LNCaP clone FGC (cell line): ENCODE results near the gene CTNNBIP1.

Experiments
- DNase-seq: peaks from one replicate; pipeline ENCODE4 v3.0.0-alpha.2; 2011; ENCODE audit warnings: low read depth
- H3K4me3 ChIP-seq: 2 replicates; pipeline ENCODE4 v1.5.1; 2011; ENCODE audit warnings: mild to moderate bottlenecking, low read depth, low read length, control low read depth
- CTCF ChIP-seq: IDR thresholded peaks from 2 replicates; pipeline ENCODE4 v1.5.1; 2012; ENCODE audit warnings: mild to moderate bottlenecking; ENCODE audit not compliant: control insufficient read depth, insufficient read depth; ENCODE audit errors: extremely low read depth

Gene CTNNBIP1

GRCh38 chr1:9859281-9860014 lies 50.6 kb downstream of the CTNNBIP1 start:
- no peak for DNase-seq
- H3K4me3 ChIP-seq, result no peak overlapping the region
- no peak for TF ChIP-seq CTCF

DNA sequence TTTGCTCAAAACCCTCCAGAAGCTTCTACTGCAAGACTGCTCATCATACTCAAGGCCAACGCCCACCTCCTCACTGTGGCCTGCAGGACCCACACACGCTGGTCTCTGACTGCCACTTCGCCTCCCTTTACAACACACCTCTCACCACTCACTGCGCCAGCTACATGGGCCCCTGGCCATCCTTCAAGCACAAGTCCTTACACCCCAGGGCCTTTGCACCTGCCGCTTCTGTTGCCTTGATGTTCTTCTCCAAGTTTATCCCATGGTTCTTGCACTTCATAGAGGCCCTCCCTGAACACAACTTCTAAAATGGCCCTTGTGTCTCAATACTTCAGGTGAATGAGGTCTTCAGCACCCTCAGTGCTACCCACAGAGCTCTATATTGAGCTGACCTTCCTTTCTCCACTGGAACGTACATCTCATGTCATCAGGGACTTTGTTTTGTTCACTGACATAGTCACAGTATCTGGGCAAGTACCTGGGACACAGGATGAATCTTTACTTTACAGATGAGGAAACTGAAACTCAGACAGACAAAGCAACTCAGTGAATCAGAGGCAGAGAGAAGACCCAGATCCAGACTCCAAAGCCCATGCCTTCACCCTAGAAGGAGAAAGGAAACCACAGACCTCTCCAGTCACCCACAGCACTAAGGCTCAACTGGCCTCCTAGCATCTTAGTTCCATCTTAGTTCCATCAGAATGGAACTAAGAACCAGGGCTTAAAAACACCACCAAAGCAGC lies 51.6 kb downstream of the CTNNBIP1 start:
- DNase-seq, result no peak
- TF ChIP-seq CTCF, result no peak
- no peak overlapping the region for H3K4me3 ChIP-seq

- no peak for TF ChIP-seq CTCF
- H3K4me3 ChIP-seq, result no peak overlapping the region
- no peak for DNase-seq
Observed at GRCh38 chr1:9855186-9855585, 54.9 kb downstream of the CTNNBIP1 start.

DNA sequence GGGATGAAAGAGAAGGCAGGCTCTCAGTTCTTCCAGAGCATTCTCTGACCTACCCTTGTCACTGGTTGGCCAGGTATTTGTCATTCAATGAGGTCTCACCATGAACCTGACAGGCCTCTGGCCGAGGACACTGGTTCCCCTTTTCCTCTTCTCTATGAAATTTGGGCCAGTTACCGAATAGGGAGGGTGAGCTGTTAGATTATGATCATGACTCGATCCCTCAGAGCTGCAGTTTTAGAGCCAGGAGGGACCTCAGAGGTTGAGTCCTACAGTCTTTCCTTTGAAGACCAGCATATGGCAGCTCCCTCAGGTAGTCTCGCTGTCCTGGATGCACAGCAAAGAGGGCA lies 56.8 kb downstream of the CTNNBIP1 start:
- no peak overlapping the region for H3K4me3 ChIP-seq
- DNase-seq, result no peak
- TF ChIP-seq CTCF, result no peak

DNA sequence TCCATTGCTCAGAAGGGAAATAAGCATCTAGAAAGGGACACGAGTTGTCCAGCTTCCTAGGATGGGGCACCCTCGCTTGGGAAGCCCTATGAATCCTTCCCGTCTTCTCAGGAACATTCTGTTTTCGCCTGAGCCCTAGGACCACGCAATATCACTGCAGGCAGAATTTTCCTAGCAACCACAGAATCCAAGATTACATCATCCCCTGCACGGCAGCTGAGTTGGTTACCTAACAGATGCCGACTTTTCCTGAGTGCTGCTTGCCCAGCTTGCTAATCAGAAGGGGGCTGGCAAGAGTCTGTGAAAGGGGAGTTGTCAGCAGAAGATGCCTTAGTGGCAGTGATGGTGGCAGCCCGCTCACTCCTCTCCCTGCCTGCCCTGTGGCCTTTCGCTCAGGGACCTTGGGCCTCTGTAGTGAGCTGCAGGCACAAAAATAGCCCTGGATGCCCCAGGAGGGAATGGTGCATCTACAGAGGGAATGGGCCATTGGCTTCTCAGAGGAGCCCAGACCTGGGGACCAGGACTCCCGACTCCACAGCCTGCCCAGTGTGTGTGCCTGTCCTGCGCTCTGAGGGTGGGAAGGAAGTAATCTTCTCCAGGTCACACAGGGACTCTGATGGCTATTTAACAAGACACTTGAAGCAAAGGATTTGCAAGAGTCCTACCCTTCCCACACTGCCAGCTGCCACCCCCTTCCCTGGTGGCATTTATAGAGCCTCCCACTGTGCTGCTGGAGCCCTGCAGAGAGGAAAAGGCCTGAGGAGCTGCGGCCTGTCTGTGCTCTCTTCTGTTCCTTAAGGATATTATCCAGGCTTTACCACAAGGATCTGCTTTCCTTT lies 57.4 kb downstream of the CTNNBIP1 start:
- H3K4me3 ChIP-seq, result no peak overlapping the region
- DNase-seq, result no peak
- TF ChIP-seq CTCF, result no peak

GRCh38 chr1:9852004-9852403 lies 58.1 kb downstream of the CTNNBIP1 start:
- no peak overlapping the region for H3K4me3 ChIP-seq

More at GRCh38 chr1:9852004-9852403, 58.1 kb downstream of the CTNNBIP1 start:
- no peak for DNase-seq
- no peak for TF ChIP-seq CTCF
